Skeletal muscle tissue (tissue), 4 donors: ENCODE results near the gene HEATR1. TPM values are rescaled to one million over a fixed set of nuclear protein-coding genes. Genes with fewer than 3 reads are reported as not detected.

Source experiments
- H3K27ac ChIP-seq: one replicate; pipeline ENCODE4 v1.7.0; 2013; ENCODE audit warnings: mild to moderate bottlenecking, low read depth, low read length, inconsistent platforms
- H3K27me3 ChIP-seq, 3 donors: one replicate each; pipeline ENCODE4 v1.7.0; 2013; ENCODE audit warnings: low read length in 3 of 3; ENCODE audit not compliant: control insufficient read depth in 3 of 3, insufficient read depth in 3 of 3
- H3K36me3 ChIP-seq, 3 donors: one replicate each; pipeline ENCODE4 v1.7.0; 2013; ENCODE audit warnings: low read length in 3 of 3; ENCODE audit not compliant: control insufficient read depth in 3 of 3, insufficient read depth in 3 of 3
- H3K4me1 ChIP-seq, 3 donors: one replicate each; pipeline ENCODE4 v1.7.0; 2013; ENCODE audit warnings: low read length in 3 of 3, mild to moderate bottlenecking in 3 of 3; ENCODE audit not compliant: control insufficient read depth in 3 of 3, insufficient read depth in 3 of 3
- H3K4me3 ChIP-seq, 3 donors: one replicate each; pipeline ENCODE4 v1.7.0; 2013; ENCODE audit warnings: low read length in 3 of 3
- H3K9ac ChIP-seq, 3 donors: one replicate each; pipeline ENCODE4 v1.7.0; 2013; ENCODE audit warnings: low read length in 3 of 3, mild to moderate bottlenecking in 3 of 3, moderate library complexity in 2 of 3, low read depth in 1 of 3
- H3K9me3 ChIP-seq, 3 donors: one replicate each; pipeline ENCODE4 v1.7.0; 2013; ENCODE audit warnings: low read length in 3 of 3; ENCODE audit not compliant: control insufficient read depth in 3 of 3
- total RNA-seq: library from RNA; depleted of rRNA; stranded (reverse); fragments of >200 nt; gene quantifications from one replicate; pipeline ENCODE4 v1.2.3, GENCODE V29; 2014
- donor health status: Osteomylitis.

HEATR1 gene
- total RNA-seq, 1 donor from 2014 or later: 34.4 TPM

GRCh38 chr1:236526079-236526478 lies 78.2 kb downstream of the HEATR1 start:
- Histone ChIP-seq H3K9ac (no peak overlapping the region), H3K4me1 (peaks cover 3 to 9% (median 9%) of the 10 kb centered on the region in 3 donors), H3K27ac (no peak overlapping the region), H3K36me3 (peaks cover 3 to 14% (median 12%) of the 10 kb centered on the region in 3 donors), H3K27me3 (no peaks in the 10 kb centered on the region), H3K9me3 (no peaks in the 10 kb centered on the region), H3K4me3 (no peak overlapping the region)

- Histone ChIP-seq H3K27me3 (no peaks in the 10 kb centered on the region), H3K27ac (peak overlapping the region; percentile 89), H3K9ac (peak overlapping the region; percentile 35 to 89 (median 88)), H3K4me1 (peaks cover 3 to 9% (median 9%) of the 10 kb centered on the region in 3 donors), H3K9me3 (no peaks in the 10 kb centered on the region), H3K36me3 (peaks cover 3 to 14% (median 12%) of the 10 kb centered on the region in 3 donors), H3K4me3 (peak overlapping the region; percentile 75 to 99 (median 98))
Measured at GRCh38 chr1:236524895-236525184, 79.5 kb downstream of the HEATR1 start.

GRCh38 chr1:236524142-236524894 lies 80.0 kb downstream of the HEATR1 start:
- Histone ChIP-seq H3K9me3 (no peaks in the 10 kb centered on the region), H3K36me3 (peaks cover 3 to 14% (median 12%) of the 10 kb centered on the region in 3 donors), H3K27me3 (no peaks in the 10 kb centered on the region), H3K9ac (peak overlapping the region; percentile 88 to 90 (median 89)), H3K4me1 (peaks cover 3 to 9% (median 9%) of the 10 kb centered on the region in 3 donors), H3K4me3 (peak overlapping the region; percentile 75 to 99 (median 98)), H3K27ac (peak overlapping the region; percentile 89)

- Histone ChIP-seq H3K27me3 (no peaks in the 10 kb centered on the region), H3K36me3 (peaks cover 3 to 14% (median 12%) of the 10 kb centered on the region in 3 donors), H3K4me1 (peaks cover 3 to 9% (median 9%) of the 10 kb centered on the region in 3 donors), H3K27ac (peak within 1 kb of the TSS; percentile 89), H3K9me3 (no peaks in the 10 kb centered on the region), H3K4me3 (peak within 1 kb of the TSS; percentile 75 to 99 (median 98)), H3K9ac (peak within 1 kb of the TSS; percentile 88 to 90 (median 89))
Measured at GRCh38 chr1:236523704-236524141, 80.6 kb downstream of the HEATR1 start, which contains the start of gene LGALS8. LGALS8 (plus strand) TSS chr1:236523982; CDS start chr1:236526071, 2,089 bp downstream.

DNA sequence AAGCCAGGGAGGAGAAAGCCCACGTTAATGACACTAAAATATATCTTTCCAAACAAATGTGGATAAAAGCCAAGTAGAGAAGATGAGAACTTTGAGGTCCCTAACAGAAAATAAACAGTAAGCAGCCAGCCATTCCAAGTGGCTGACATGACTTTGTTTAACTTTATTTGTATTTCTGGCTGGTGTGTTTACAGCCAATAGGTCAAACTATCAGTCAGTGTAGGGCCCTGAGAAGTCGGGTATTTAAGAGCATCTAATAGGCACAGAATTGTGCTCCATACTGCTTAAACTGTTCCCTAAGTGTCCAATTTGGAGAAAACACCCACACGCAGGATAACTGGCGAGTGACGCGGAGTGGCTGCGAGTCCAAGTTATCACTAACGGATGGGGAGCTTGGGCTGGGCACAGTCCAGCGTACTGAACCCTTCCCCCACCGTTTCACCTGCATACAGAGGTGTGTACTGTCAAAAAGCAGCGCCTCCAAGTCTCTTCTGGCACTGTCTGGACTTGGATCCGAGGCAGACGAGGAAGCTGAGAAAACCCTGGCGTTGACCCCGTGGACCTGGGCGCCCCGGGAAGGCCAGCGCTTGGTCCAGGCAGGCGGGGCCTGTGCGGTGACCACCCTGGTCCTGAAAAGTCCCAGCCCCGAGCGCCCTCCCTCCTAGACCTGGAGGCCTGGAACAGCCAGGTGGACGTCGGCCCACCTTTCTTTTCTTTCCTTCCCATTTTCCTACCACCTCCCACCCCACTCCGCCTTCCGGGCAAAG lies 81.2 kb downstream of the HEATR1 start:
- H3K36me3 ChIP-seq: peaks cover 3 to 14% (median 12%) of the 10 kb centered on the region in 3 donors
- H3K27ac ChIP-seq: peak overlapping the region; percentile 89
- peak overlapping the region; percentile 88 to 90 (median 89) for H3K9ac ChIP-seq
- H3K27me3 ChIP-seq: no peaks in the 10 kb centered on the region
- no peaks in the 10 kb centered on the region for H3K9me3 ChIP-seq
- H3K4me1 ChIP-seq: peaks cover 3 to 9% (median 9%) of the 10 kb centered on the region in 3 donors
- peak overlapping the region; percentile 75 to 99 (median 98) for H3K4me3 ChIP-seq

DNA sequence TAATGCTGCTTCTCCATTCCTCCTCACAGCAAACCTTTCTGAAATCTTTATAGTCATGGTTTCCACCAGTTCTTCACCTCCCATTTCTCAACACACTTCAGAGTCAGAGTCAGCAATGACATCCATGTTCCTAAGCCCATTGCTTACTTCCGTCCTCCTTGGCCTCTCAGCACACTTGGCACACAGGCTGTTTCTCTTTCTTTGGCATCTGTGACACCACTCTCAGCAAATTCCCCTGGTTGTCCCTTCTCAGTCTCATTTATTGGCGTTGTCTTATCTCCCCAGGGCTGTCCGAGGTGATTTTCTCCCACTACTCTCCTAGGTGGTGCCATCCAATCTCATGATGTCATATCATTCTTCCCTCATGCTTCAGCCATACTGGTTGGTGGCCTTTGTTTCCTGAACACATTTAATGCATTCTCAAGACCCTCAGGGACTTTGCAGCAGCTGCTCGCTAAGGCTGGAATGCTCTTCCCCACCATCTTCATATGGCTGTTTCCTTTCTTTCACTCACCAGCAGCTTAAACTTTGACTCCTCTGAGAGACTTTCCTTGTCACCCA lies 83.8 kb downstream of the HEATR1 start:
- Histone ChIP-seq H3K9ac (no peak overlapping the region), H3K27ac (no peak overlapping the region)

DNA sequence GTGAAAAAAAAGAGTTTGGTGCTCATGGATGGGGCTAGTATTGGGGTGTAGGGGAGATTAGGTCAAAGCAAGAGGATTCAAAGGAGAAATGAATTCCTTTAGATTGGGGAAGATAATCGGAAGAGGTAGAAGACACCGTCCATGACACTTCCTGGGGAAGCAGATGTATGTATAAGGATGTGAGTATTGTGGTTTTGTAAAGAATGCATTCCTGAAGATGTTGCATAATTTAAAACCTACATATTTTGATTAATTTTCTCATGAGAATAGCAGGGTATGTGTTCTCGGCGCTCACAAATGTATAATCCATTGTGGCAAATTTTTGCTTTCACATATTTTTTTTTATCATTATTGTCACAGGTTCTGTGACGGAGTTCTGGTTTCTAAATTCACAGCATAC lies 86.0 kb downstream of the HEATR1 start:
- H3K9me3 ChIP-seq: no peaks in the 10 kb centered on the region
- no peak overlapping the region for H3K9ac ChIP-seq
- no peaks in the 10 kb centered on the region for H3K36me3 ChIP-seq
- H3K4me1 ChIP-seq: peaks cover 0 to 3% (median 1%) of the 10 kb centered on the region in 3 donors
- no peaks in the 10 kb centered on the region for H3K27me3 ChIP-seq
- no peak overlapping the region for H3K27ac ChIP-seq
- H3K4me3 ChIP-seq: no peak overlapping the region

More for the DNA sequence above, 83.8 kb downstream of the HEATR1 start:
- H3K4me1 ChIP-seq: peaks cover 3 to 9% (median 9%) of the 10 kb centered on the region in 3 donors
- no peak overlapping the region for H3K4me3 ChIP-seq
- no peaks in the 10 kb centered on the region for H3K36me3 ChIP-seq
- no peaks in the 10 kb centered on the region for H3K9me3 ChIP-seq
- H3K27me3 ChIP-seq: no peaks in the 10 kb centered on the region

- Histone ChIP-seq H3K4me3 (no peak overlapping the region), H3K9ac (no peak overlapping the region), H3K27me3 (no peaks in the 10 kb centered on the region), H3K9me3 (no peaks in the 10 kb centered on the region), H3K27ac (no peak overlapping the region), H3K36me3 (no peaks in the 10 kb centered on the region), H3K4me1 (no peaks in the 10 kb centered on the region)
Measured at GRCh38 chr1:236516929-236517704, 87.2 kb downstream of the HEATR1 start.

GRCh38 chr1:236515443-236515958 lies 88.8 kb downstream of the HEATR1 start:
- H3K27me3 ChIP-seq: no peaks in the 10 kb centered on the region
- H3K36me3 ChIP-seq: no peaks in the 10 kb centered on the region
- no peak overlapping the region for H3K27ac ChIP-seq
- no peak overlapping the region for H3K4me3 ChIP-seq
- no peaks in the 10 kb centered on the region for H3K9me3 ChIP-seq
- H3K4me1 ChIP-seq: no peaks in the 10 kb centered on the region
- no peak overlapping the region for H3K9ac ChIP-seq
